VCaP (cell line): ENCODE measurements around the gene NFXL1.

Experiments used
- H3K27ac ChIP-seq: fragments of 450-650 bp; 2 replicates; pipeline ENCODE4 v1.5.1; 2017
- TF ChIP-seq, protein P1 (sequence below): fragments of 450-650 bp; conservative IDR thresholded peaks from 2 replicates; pipeline ENCODE4 v1.5.1; 2017; ENCODE audit warnings: mild to moderate bottlenecking, moderate library complexity

NFXL1 gene

DNA sequence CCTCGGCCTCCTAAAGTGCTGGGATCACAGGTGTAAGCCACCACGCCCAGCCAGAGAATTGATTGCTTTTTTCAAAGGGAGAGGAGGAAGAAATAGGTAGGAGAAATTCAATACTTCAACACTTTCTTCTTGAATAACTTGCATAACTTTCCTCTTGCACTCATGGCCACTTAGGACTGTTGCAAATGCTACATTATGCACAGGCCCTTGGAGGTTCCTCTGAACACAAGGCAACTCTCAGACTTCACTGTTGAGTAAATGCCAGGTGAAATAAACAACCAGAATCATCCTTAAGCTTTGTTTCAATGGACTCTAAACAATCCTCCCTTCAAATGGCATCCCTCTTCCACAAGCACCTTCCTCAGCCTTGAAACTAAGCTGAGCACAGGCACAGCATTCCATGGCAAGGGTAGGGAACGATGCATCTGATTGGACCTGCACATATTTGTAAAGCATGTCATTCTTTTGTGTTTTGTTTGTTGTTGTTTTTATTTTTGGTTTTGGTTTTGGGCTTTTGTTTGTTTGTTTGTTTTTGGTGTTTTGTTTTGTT lies 104.7 kb downstream of the NFXL1 start:
- TF ChIP-seq, protein P1, sequence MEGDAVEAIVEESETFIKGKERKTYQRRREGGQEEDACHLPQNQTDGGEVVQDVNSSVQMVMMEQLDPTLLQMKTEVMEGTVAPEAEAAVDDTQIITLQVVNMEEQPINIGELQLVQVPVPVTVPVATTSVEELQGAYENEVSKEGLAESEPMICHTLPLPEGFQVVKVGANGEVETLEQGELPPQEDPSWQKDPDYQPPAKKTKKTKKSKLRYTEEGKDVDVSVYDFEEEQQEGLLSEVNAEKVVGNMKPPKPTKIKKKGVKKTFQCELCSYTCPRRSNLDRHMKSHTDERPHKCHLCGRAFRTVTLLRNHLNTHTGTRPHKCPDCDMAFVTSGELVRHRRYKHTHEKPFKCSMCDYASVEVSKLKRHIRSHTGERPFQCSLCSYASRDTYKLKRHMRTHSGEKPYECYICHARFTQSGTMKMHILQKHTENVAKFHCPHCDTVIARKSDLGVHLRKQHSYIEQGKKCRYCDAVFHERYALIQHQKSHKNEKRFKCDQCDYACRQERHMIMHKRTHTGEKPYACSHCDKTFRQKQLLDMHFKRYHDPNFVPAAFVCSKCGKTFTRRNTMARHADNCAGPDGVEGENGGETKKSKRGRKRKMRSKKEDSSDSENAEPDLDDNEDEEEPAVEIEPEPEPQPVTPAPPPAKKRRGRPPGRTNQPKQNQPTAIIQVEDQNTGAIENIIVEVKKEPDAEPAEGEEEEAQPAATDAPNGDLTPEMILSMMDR, result no peak

DNA sequence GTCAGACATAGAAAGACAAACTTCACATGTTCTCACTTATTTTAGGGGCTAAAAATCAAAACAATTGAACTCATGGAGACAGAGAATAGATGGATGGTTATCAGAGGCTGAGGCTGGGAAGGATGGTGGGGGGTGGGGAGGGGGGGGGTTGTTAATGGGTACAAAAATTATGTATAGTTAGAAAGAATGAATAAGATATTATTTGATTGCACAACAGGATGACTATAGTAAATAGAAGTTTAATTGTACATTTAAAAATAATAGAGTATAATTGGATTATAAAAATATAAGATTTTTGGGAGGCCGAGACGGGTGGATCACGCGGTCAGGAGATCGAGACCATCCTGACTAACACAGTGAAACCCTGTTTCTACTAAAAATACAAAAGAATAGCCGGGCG lies 109.8 kb downstream of the NFXL1 start:
- TF ChIP-seq, protein P1, result no peak
- no peak overlapping the region for H3K27ac ChIP-seq

More for the DNA sequence above, 104.7 kb downstream of the NFXL1 start:
- H3K27ac ChIP-seq, result no peak overlapping the region

DNA sequence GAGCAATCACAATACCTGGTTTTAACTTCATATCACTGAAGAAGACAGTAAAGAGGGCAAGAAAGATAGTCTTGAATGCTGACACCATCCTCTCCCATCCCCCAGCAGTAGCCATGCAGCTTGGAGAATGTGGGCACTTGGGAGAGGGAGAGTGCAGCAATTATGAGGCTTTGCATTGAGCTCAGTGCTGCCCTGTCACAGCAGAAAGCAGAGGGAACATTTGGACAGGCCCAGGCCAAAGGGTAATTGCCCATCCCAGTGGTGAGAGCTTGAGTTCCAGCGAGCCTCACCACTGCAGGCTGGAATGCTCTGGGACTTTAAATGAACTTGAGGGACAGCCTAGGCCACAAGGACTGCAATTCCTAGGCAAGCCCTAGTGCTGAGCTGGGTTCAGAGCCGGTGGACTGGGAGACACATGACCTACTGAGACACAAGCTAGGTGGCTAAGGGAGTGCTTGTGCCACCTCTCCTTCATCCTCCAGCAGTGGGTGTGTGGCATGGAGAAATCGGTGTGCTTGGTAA lies 112.8 kb downstream of the NFXL1 start:
- TF ChIP-seq, protein P1, result no peak
- H3K27ac ChIP-seq, result no peak overlapping the region

- H3K27ac ChIP-seq, result peak overlapping the region; percentile 70
- TF ChIP-seq, protein P1, result no peak
These were observed 116.2 kb downstream of the NFXL1 start for GRCh38 chr4:47798165-47798564.
